ENCODE results near the gene ENPP6.
"Not testable (repeated sequence)": the region's sequence is repeated elsewhere in the genome, so short reads cannot be mapped to it uniquely, and the experiment has no call there.

Gene ENPP6

DNA sequence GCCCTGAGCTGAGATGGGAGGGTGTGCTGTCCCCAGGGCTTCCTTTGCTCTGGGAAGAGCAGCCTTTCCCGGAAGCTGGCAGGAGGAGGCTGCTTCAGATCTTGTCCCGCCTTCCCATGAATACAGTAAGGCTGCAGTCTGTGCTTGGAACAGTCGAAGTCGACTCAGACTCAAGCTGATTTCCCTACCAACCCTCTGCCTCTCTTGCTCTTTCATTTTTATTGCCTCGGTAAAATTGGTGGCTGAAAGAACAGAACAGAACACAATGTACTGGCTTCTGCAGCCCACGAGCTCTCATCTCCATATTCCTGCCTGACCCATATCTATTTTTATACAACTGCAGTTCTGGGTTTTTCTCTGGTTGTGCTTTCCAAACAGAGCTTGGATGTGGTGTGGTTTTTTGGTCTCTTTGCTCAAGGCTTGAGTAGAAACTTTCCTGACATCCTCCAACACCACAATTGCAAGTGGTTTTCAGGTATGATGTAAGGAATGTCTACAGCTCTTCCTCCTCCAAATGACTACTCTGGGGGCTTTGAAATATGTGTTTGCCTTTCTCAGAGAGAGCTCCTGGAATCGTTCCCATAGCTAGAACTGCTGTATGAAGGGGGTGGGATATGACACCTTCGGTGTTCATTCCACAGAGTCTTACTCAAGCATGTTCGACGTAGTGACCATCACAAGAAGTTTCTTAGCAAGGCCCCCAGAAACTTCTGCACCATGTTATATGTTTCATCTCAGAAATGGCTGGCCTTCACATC lies 61.3 kb downstream of the ENPP6 start:
- no peak overlapping the region for H3K4me3 ChIP-seq (ENCODE audit: low read length)
- TF ChIP-seq ZNF274 (IDR thresholded peaks at IDR 0.05; ENCODE audit: low read depth, low read length): no peak

DNA sequence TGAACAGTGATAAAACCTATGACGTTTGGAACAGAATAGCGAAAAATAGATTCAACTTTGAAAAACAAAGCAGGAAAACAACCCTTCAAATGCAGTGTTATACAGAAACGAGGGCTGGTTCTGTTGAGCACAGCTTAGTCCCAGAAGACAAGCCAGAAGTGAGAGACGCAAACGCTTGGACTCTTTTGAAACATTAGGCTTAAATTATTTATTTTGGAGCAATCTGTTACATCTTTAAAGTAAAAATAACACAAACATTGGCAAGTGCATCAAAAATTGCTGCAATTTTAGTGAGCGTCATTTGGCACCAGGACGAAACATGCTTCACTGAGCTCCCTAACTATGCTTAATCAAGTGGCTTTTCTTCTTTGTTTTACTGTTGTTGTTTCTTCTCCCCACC lies 63.5 kb downstream of the ENPP6 start:
- no peak overlapping the region for H3K4me3 ChIP-seq (ENCODE audit: low read length)
- TF ChIP-seq ZNF274 (IDR thresholded peaks at IDR 0.05; ENCODE audit: low read depth, low read length): no peak

DNA sequence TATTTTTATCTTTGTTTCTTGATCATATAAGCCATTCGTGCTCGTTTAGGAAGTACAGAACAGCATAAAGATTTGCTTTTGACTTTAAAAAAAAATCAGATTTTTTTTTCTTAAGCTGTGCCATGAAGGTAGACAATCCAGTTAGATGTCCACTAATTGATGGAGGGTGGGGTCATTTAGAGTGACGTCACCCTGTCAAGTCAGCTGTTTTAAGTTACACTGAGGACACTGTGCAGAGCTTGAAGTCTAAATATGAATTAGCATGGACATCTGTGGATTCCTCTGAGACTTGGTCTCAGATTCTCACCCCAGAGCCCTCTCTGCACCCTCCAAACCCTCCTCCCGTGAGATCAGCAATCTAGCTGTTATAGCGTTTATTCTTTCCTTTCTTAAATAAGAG lies 63.9 kb downstream of the ENPP6 start:
- H3K4me3 ChIP-seq (ENCODE audit: low read length): no peak overlapping the region
- no peak for TF ChIP-seq ZNF274 (IDR thresholded peaks at IDR 0.05; ENCODE audit: low read depth, low read length)

DNA sequence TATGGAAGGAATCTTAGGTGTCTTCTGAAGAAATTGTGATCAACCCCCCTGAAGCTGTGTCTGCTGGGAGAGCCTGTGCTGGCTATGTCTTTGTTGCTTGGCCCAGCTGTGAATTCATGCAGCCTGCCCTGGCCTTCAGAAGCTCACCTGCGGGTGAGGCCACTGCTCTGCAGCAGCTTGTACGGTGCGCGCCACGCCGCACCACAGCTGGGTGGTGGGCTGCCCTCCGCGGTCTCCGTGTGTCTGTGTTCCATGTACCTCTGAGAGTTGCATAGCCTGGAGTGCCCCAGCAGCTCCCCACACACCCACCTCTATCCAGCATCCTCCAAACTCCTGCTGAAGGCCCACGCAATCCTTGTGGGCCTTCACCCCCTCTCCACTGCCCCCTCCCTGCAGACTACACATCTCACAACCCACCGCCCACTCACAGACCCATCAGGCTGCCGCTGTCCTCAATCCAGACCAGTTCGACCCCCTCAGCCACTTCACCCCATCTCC lies 65.6 kb downstream of the ENPP6 start:
- no peak overlapping the region for H3K4me3 ChIP-seq (ENCODE audit: low read length)
- no peak for TF ChIP-seq ZNF274 (IDR thresholded peaks at IDR 0.05; ENCODE audit: low read depth, low read length)

DNA sequence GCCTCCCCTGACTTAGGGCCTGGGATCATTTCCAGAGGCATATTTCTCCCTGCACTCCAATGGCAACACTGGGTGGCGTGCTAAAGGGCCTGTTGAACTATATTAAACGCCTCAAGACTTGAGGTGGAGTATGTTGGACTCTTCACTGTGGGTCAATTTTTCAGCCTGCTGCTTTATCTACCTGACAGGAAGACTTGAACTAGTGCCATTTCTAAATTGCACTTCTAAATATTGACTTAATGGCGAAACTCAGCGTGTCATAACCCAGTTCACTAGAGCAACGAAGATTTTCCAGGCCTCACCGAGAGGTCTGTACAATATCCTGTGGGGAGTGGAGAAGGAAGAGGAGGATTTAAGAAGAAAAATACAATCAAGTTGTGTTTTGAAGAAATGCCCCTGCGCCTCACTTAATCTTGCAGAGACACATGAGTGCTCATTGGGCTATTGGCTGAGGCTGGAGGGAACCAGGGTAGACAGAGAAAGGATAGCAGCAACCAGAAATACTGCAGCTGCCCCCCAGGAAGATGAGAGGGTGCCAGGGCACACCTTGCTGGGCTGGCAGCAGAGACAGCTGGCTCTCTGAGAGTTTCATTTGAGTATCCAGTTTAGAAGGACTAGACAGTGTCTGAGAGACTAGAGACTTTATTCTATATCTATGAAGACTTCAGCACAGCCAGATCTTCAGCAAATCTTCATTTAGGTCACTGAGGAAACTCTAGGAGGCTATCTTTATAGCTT lies 67.4 kb downstream of the ENPP6 start:
- H3K4me3 ChIP-seq (ENCODE audit: low read length): no peak overlapping the region
- no peak for TF ChIP-seq ZNF274 (IDR thresholded peaks at IDR 0.05; ENCODE audit: low read depth, low read length)

DNA sequence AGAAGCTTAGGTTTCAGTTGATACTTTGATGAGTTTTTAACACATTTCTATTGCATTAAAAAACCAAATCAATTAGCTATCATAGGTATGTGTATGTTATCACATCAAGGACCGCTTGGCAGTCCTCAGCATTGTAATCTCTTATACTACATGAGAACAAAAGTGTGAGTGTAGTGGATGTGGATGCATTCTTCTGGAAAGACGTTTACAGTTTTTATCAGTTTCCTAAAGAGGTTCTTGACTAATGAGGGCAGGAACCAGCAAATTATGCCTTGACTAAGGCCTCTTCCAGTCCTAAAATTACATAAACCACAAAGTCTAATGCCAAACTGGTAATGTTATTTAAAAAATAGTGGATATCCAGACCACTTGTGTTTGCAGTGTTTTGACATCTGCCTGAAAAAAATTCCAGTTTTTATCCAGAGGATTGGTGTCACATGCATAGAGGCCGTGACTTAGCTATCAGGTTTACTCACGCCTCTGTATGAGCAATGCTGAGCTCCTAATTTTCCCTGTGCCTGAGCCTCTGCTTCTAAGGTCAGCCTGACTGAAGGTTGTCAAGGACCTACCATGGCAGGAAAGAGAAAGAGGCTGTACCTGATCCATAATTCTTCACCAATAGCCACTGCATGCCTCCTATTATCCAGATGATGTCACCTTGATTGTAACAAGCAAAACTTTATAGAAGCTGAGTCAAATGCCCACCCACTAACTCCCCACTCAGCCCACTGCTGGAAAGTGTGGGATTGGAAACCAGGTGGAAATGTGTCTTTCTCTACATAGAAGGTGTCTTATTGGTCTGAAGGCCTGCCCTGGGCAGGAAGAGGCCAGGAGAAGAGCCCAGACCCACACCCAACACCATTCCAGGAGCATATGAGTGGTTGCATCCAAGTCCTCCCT lies 68.7 kb downstream of the ENPP6 start:
- TF ChIP-seq ZNF274 (IDR thresholded peaks at IDR 0.05; ENCODE audit: low read depth, low read length): no peak
- no peak overlapping the region for H3K4me3 ChIP-seq (ENCODE audit: low read length)

DNA sequence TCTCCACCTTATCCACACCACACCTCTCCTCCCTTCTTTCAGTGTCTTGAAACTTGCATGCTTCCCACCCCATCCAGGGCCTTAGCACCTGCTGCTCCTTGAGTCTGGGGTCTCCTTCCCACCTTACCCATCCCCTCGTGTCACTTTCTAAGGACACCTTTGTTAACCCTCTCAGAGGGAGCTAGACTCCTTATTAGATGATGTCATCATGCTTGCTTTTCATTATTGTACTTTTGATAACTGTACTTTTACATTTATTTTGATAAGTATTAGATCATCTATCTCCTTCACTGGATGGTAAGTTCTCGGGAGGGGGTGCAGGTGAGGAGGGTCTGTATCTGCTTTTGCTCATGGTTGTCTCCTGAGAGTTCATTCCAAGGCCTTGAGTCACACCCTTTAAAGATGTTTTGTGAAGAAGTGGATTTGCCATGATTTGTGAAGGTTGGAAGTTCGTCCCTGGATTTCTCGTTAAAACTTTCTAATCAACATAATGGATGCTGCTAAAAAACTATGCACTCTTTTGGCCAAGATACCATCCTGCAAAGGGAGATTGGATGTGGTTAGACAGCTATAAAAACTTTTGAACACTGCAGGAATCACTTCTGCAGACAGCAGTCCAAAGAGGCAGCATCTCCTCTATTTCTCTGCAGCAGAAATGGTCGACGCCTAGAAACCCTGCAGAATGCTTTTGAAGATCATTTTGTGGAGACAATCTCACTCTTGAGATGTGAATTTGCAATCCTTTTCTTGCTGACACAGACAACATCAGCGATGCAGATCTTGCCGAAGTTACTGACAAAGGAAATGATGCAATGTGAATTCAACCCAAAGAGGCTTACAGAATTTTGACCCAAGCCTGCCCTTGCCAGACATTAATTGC lies 69.6 kb downstream of the ENPP6 start:
- TF ChIP-seq ZNF274 (IDR thresholded peaks at IDR 0.05; ENCODE audit: low read depth, low read length): no peak
- H3K4me3 ChIP-seq (ENCODE audit: low read length): no peak overlapping the region

DNA sequence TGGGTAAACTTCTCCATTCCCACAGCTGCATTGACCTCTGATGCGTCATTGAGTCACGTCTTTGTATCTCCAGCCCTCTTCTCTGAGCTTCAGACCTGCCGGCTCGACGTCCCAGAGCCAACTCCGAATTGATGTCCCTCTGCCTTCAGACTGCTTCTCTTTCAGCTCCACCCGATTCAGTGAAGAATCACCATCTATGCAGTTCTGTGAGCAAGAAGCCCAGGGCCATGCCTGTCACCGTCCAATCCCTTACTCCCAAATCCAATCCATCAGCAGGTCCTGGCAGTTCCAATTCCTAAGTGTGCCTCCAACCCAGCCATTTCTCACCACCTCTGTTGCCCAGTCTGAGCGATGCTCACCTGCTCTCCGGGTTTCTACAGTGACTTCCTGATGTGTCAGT lies 70.7 kb downstream of the ENPP6 start:
- no peak for TF ChIP-seq ZNF274 (IDR thresholded peaks at IDR 0.05; ENCODE audit: low read depth, low read length)

DNA sequence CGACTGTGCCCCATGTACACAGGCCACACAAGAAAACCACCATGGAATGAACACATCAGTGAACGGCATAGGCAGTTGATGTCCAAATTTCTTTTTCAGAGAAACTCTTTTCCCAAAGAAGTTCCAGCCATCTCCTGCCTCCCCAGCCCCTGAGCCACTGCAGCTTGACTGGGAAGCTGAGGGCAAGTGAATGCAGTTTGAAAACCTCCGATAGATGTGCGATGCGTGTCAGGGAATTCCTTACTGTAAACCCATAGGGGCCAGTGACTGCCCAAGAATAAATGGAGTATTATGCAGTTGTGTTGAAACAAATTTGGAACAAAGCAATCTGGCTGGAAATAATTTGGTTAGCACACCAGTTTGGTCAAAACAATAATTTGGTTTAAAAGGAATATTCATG lies 72.1 kb downstream of the ENPP6 start:
- no peak for TF ChIP-seq ZNF274 (IDR thresholded peaks at IDR 0.05; ENCODE audit: low read depth, low read length)
- H3K4me3 ChIP-seq (ENCODE audit: low read length): no peak overlapping the region

More for the DNA sequence above, 70.7 kb downstream of the ENPP6 start:
- no peak overlapping the region for H3K4me3 ChIP-seq (ENCODE audit: low read length)

DNA sequence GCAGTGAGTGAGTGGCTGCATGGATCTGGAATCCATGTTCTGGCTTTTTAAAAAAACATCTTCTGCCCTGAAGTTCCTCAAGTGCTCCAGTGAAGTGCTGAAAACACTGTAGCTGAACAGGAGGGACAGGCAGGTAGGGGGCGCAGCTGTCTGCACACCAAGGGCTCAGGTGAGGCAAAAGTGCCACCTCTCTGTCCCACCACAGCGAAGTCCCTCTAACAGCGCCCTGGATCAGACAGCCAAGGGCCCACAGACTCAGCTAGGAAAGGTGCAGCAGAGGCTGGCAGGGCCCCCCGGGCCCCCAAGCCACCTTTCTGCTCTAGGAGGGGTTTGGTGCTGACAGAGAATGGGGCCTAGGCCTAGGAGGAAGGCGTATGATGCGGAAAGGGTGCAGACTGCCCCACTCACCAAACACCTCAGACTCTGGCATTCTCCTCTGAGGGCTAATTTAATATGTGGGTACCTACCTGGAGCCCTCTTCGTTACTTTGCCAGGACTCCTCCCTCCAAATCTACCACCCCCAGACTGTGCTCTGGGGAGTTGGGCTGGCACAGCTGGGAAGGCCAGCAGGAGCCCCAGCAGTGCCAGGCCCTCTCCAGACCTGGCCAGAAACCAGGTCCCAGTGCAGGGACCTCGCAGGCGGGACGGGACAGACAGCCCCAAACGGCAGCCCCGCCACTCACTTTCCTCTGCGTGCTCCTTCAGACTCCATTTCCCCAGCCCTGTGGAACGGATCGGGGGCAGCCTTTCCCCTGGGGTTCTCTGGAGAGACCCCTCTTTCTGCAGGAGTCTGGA lies 73.7 kb downstream of the ENPP6 start:
- no peak for TF ChIP-seq ZNF274 (IDR thresholded peaks at IDR 0.05; ENCODE audit: low read depth, low read length)
- no peak overlapping the region for H3K4me3 ChIP-seq (ENCODE audit: low read length)

DNA sequence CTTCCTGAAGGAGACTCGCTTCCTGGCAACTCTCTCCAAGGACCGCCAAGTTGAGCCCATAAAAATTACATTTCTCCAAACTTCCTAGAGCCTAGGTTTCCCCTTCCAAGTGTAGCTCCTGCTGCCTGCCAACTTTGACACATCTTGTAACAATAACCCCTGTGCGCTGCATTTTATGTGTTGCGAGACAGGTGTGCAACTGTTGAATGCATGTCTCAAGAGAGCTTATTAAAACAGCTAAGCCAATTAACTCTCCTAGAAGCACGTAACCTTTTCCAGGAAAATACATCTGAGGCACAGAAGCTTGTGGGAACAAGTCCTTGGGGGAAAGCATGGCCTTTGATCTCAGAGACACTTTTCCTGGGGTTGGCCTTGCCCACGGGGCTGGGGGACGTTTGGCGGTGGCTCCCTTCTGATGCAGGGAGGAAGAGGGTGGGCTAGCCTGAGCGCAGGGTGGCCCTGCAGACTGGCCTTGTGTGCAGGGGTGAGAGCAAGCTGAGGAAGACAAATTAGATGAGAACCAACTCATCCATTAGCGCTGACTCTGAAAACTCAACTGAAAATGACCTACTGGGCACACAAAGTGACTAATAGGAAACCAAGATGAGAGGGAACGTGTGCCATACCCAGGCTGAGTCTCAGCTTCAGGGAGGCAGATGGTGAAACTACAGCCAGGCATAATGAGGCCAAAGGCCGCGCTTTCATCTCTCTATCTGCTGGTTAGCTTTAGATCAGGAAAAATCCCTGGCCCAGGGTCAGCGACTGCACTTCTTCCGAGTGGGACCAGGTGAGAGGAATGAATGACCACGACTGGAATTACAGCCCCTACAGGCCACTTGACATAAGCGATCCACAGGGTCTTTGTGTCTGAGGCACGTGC lies 75.3 kb downstream of the ENPP6 start:
- no peak overlapping the region for H3K4me3 ChIP-seq (ENCODE audit: low read length)
- no peak for TF ChIP-seq ZNF274 (IDR thresholded peaks at IDR 0.05; ENCODE audit: low read depth, low read length)

DNA sequence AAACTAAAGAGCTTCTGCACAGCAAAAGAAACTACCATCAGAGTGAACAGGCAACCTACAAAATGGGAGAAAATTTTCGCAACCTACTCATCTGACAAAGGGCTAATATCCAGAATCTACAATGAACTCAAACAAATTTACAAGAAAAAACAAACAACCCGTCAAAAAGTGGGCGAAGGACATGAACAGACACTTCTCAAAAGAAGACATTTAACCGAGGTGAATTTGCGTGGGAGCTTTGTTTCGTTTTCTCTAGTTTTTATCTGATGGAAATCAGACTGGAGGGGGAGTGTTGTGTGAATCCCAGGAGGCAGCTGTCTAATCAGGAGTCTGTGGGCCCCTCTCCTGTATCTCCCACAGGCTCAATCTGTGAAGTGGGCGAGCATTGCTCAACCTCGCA lies 76.8 kb downstream of the ENPP6 start:
- H3K4me3 ChIP-seq (ENCODE audit: low read length): not testable (repeated sequence)

Data from GM08714 (cell line).